ENCODE measurements around the gene CALD1.

The CALD1 gene

DNA sequence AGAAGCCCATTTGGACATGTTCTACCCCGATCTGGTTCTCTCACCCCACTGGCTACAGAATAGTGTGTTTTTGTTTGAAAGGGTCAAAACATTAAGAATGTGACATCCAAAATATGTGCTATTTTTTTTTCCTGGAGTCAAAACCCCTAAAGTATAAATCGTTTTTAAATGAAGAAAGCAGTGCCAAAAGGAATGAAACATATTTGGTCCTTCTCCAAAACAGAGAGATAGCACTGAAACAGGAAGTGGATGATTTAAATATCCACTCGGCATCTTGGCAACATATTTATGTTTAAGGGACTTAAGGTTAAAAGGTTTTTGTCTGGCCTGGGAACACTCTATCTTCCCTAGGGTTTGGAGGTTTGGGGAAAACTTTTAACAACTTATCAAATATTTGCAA lies 32.3 kb downstream of the CALD1 start:
- no peaks in the 10 kb centered on the region for H3K9me3 ChIP-seq
- H3K27ac ChIP-seq = no peak overlapping the region
- no peak overlapping the region for H3K4me3 ChIP-seq (ENCODE audit: low read depth in 1 of 2, low read length in 1 of 2)
- TF ChIP-seq, protein P1, sequence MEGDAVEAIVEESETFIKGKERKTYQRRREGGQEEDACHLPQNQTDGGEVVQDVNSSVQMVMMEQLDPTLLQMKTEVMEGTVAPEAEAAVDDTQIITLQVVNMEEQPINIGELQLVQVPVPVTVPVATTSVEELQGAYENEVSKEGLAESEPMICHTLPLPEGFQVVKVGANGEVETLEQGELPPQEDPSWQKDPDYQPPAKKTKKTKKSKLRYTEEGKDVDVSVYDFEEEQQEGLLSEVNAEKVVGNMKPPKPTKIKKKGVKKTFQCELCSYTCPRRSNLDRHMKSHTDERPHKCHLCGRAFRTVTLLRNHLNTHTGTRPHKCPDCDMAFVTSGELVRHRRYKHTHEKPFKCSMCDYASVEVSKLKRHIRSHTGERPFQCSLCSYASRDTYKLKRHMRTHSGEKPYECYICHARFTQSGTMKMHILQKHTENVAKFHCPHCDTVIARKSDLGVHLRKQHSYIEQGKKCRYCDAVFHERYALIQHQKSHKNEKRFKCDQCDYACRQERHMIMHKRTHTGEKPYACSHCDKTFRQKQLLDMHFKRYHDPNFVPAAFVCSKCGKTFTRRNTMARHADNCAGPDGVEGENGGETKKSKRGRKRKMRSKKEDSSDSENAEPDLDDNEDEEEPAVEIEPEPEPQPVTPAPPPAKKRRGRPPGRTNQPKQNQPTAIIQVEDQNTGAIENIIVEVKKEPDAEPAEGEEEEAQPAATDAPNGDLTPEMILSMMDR (IDR thresholded peaks at IDR 0.05) = no peak
- H3K4me1 ChIP-seq (ENCODE audit: control insufficient read depth in 1 of 2, insufficient read depth in 1 of 2, low read depth in 1 of 2, low read length in 1 of 2) = no peaks in the 10 kb centered on the region
- no peaks in the 10 kb centered on the region for H3K36me3 ChIP-seq
- no peaks in the 10 kb centered on the region for H3K27me3 ChIP-seq

DNA sequence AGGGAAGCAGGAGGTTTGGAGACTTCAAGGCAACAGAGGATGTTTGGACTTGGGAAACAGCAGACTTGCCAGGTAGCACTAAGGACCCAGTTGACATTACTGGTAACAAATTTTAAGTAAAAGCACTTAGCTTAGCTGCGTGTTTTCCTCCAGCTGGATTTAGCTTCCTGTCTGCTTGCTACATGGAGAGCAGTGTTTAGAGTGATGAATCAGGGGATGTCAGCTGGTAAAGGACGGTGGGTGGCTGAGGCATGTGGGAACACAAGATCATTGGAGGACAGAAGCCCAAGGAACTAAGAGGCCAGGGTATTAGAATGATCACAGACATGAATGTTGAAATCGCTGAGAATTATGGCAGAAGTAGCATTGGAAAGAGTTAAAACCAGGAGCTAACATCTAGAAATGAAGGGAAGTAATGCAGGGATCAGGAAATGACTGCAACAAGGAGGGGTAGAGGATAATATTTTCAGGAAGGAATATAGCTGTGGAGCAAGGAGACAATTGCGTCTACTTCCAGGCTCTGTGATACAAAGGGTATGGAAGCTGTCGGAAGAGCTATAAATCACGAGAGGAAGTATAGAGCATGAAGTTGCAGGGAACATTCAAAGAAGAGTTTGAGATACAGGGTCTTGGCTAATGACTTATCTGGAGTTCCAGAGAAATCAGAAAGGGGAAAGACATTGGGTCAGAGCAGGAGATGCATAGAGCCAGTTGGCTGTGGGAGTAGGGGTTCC lies 34.4 kb downstream of the CALD1 start:
- no peaks in the 10 kb centered on the region for H3K36me3 ChIP-seq
- no peak overlapping the region for H3K27ac ChIP-seq
- TF ChIP-seq, protein P1 (IDR thresholded peaks at IDR 0.05) = no peak
- H3K4me1 ChIP-seq (ENCODE audit: control insufficient read depth in 1 of 2, insufficient read depth in 1 of 2, low read depth in 1 of 2, low read length in 1 of 2) = no peaks in the 10 kb centered on the region
- no peak overlapping the region for H3K4me3 ChIP-seq (ENCODE audit: low read depth in 1 of 2, low read length in 1 of 2)
- no peaks in the 10 kb centered on the region for H3K27me3 ChIP-seq
- no peaks in the 10 kb centered on the region for H3K9me3 ChIP-seq

DNA sequence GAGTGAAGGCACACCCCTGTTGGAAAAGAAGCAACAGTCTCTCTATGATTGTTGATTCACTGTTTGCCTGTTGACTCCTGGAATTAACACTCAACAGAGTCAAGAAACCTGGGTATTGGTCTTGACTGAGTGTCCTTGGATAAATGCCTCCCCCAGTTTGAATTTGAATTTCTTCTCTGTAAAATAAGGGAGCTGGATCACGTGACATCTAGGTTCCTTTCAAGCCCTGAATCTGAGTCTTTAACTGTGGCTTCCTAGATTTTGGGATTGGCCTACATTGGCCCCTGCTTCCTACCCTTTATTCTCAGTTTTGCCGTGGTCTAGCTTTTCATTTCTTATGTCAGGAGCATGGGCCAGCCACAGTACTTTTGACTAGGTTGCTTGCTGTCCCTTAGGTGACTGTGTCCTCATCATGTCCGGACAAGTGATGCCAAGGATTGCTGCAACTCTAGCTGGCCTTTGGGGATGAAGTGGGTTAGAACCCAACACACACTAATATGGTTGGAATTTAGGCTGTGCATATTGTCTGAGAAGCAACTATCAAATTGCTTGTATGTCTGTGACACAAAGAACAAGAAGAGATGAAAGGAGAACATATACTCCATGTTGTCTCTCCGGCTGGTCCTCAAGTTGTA lies 35.4 kb downstream of the CALD1 start:
- Histone ChIP-seq H3K4me1 (ENCODE audit: control insufficient read depth in 1 of 2, insufficient read depth in 1 of 2, low read depth in 1 of 2, low read length in 1 of 2) (no peaks in the 10 kb centered on the region), H3K9me3 (no peaks in the 10 kb centered on the region), H3K27me3 (no peaks in the 10 kb centered on the region), H3K36me3 (no peaks in the 10 kb centered on the region), H3K27ac (no peak overlapping the region), H3K4me3 (ENCODE audit: low read depth in 1 of 2, low read length in 1 of 2) (no peak overlapping the region)
- TF ChIP-seq, protein P1 (IDR thresholded peaks at IDR 0.05) = no peak

DNA sequence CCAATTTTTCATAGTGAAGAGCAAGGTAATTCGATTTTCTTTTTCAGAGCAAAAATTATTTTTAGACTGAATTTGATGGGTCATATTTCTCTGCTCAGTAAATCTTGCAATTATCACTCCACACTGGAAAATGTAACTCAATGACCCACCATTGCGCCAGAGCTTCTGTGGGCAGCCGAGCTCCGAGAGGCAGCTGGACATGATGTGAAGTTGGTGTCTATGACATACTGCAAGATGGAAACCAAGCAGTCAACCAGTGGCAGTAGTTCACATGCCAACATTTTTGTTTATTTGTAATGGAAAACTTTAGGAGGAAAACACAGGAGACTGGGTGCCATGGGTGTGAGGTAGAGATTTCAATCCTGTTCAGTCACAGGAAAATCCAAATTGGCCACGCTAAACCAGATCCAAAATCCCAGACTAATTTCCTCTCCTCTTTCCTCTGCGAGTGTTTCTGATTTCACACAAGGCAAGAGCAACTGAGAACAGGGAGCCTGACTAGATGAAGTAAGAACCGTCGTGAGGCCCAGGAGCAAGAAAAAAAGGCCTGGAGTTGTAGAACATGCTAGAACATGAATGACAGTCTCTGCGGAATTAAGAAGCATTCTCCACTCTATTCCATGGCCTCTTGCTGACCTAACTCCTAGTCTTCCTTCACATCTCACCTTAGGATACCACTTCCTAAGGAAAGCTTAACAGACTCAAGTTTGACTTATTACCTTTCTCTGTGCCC lies 39.3 kb downstream of the CALD1 start:
- no peak overlapping the region for H3K4me3 ChIP-seq (ENCODE audit: low read depth in 1 of 2, low read length in 1 of 2)
- no peaks in the 10 kb centered on the region for H3K27me3 ChIP-seq
- TF ChIP-seq, protein P1 (IDR thresholded peaks at IDR 0.05) = no peak
- no peaks in the 10 kb centered on the region for H3K36me3 ChIP-seq
- no peak overlapping the region for H3K27ac ChIP-seq
- no peaks in the 10 kb centered on the region for H3K9me3 ChIP-seq
- H3K4me1 ChIP-seq (ENCODE audit: control insufficient read depth in 1 of 2, insufficient read depth in 1 of 2, low read depth in 1 of 2, low read length in 1 of 2) = no peaks in the 10 kb centered on the region

DNA sequence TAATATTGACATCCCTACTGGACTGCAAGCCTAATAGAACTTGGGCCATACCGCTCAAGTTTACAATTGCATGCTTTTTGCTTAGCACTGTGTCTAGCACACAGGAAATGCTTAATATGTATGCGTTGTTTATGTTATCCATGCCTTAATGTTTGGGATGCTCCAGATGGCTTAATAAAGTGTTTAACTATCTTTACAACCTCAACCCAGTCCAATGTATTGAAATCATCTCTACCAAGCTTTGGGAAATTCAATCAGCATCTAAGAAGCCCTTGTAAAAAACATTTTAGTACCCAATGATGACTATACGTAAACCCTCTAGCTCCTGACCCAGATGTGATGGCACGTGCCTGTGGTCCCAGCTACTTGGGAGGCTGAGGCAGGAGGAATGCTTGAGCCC lies 40.0 kb downstream of the CALD1 start:
- H3K27me3 ChIP-seq = no peaks in the 10 kb centered on the region
- no peaks in the 10 kb centered on the region for H3K9me3 ChIP-seq
- H3K4me3 ChIP-seq (ENCODE audit: low read depth in 1 of 2, low read length in 1 of 2) = no peak overlapping the region
- H3K36me3 ChIP-seq = no peaks in the 10 kb centered on the region
- no peaks in the 10 kb centered on the region for H3K4me1 ChIP-seq (ENCODE audit: control insufficient read depth in 1 of 2, insufficient read depth in 1 of 2, low read depth in 1 of 2, low read length in 1 of 2)
- no peak overlapping the region for H3K27ac ChIP-seq
- TF ChIP-seq, protein P1 (IDR thresholded peaks at IDR 0.05) = no peak

Data from neutrophil (primary cell).